RWPE1 (cell line): ENCODE measurements around the gene SP5.
"Not testable (repeated sequence)": the region's sequence is repeated elsewhere in the genome, so short reads cannot be mapped to it uniquely, and the experiment has no call there.

Experiments
- CTCF ChIA-PET: fragments of 350-600 bp; sonication (Branson Sonifier 250); formaldehyde crosslinking; extraction: SDS; loops from one replicate; lab custom pipeline; 2021; lab: Yijun Ruan, JAX
- POLR2A ChIA-PET: fragments of 400-600 bp; formaldehyde crosslinking; extraction: SDS; loops from one replicate; lab custom pipeline; 2020; ENCODE audit warnings: antibody characterized with exemption; ENCODE audit not compliant: low non-redundant PET; lab: Yijun Ruan, JAX
- DNase-seq: peaks from one replicate; pipeline ENCODE4 v3.0.0; 2012; ENCODE audit warnings: low spot score
- H3K27ac ChIP-seq: fragments of 450-650 bp; 2 replicates; pipeline ENCODE4 v1.5.1; 2017
- TF ChIP-seq, protein P1 (sequence below): fragments of 450-650 bp; conservative IDR thresholded peaks from 2 replicates; pipeline ENCODE4 v1.5.1; 2017; ENCODE audit warnings: low read depth, mild to moderate bottlenecking

The SP5 gene

DNA sequence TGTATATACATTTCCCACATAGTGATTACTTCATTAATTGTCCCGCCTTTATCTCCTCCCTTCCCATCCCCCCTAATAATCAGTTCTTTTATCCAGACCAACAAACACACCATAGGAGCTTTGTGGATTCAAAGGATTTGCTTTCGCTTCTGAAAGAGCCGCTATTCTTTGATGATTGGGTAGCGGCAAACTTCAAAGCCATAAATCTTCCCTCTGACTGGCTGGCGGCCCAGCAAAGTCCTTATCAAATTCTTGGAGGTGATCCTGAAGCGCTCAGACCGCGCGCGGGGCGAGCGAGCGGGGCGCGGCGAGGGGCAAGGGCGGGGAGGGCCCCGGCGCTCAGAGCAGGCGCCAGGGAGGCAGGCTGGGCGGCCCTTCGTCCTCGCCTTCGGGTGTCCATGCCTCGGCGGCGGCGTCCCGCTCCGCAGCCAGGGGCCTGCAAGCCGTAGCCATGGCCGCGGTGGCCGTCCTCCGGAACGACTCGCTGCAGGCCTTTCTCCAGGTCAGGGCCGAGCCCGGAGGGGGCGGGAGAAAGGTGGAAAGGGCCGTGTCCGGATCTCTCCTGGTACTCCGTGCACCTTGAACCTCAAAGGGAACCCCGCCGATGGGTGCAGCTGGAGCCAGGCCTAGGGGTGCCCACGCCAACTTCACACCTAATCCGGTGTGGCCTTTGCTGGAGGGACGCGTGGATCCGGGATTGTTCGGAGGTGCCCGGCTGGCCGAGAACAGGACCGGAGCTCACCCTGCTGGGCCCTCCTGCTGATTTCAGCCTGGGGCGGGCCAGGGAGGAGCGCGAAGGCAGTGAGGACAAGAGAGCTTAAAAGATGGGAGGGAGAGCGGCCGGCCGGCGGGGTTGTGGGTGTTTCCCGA lies at the start of gene SP5:
Gene SP5 (plus strand): TSS at position 276 of the 870 bp plus-strand sequence. CDS start 176 bp downstream, at position 452.
- peak within 1 kb of the TSS; percentile 26; the same call in 1 of the 2 replicates for H3K27ac ChIP-seq
- CTCF ChIA-PET: interaction anchor here (1.6 to 2.7 kb wide), 3 partner anchors 11 to 306 kb away, joined by 8 to 10 read pairs (median 8); no protein-coding TSS in a partner anchor
- POLR2A ChIA-PET: no interaction called here
- DNase-seq: peak; percentile 63
- TF ChIP-seq, protein P1, sequence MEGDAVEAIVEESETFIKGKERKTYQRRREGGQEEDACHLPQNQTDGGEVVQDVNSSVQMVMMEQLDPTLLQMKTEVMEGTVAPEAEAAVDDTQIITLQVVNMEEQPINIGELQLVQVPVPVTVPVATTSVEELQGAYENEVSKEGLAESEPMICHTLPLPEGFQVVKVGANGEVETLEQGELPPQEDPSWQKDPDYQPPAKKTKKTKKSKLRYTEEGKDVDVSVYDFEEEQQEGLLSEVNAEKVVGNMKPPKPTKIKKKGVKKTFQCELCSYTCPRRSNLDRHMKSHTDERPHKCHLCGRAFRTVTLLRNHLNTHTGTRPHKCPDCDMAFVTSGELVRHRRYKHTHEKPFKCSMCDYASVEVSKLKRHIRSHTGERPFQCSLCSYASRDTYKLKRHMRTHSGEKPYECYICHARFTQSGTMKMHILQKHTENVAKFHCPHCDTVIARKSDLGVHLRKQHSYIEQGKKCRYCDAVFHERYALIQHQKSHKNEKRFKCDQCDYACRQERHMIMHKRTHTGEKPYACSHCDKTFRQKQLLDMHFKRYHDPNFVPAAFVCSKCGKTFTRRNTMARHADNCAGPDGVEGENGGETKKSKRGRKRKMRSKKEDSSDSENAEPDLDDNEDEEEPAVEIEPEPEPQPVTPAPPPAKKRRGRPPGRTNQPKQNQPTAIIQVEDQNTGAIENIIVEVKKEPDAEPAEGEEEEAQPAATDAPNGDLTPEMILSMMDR: no peak

DNA sequence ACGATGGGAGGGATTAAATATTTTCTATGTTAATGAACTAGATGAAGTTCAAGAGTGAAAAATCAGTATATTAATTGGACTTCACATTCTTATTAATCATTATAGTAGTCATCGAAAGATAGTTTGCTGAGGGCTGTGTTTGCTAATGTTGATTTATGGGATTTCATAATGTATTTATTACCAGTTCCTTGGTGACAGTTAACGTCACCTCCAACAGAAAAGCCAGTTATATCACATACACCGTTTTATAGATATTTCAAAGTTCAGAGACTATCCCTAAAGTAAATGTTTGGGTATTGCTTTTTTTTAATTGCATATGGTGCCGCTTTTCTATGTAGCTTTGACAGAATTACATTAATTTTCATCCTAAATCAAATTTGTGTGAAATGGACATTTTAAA lies 49.4 kb upstream of the SP5 start:
- TF ChIP-seq, protein P1: no peak
- CTCF ChIA-PET: no interaction called here
- no peak for DNase-seq
- H3K27ac ChIP-seq: no peak overlapping the region
- POLR2A ChIA-PET: no interaction called here

DNA sequence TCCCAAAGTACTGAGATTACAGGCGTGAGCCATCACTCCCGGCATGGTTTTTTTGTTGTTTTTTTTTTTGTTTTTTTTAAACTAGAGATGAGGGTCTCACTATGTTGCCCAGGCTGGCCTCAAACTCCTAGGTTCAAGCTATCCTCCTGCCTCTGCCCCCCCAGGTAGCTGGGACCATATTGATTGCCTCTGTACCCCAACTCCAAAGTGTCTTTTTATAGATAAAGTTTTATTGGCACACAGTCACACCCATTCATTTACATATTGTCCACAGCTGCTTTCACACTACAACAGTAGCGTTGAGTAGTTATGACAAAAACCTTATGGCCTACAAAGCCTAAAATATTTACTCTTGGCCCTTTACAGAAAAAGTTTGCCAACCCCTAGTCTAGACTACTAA lies 45.2 kb upstream of the SP5 start:
- no peak overlapping the region for H3K27ac ChIP-seq

DNA sequence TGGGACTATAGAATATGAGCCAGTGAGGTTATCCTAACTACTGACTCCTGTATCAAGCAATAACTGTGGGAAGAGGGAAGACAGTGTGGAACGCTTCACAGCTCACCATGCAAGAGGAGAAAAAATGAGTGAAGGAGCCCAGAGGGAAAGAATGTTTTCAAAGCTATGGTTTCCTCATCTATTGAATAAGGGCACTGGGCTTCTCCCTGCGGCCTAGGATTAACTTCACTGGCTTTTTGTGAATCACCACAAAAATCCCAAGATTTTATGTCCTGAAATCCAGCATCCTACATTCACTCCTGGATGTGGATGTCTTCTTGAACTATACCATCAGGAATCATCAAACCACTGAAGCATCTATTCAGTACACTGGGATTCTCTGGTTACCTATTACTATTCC lies 44.5 kb upstream of the SP5 start:
- H3K27ac ChIP-seq: no peak overlapping the region
- POLR2A ChIA-PET: no interaction called here
- TF ChIP-seq, protein P1: no peak
- CTCF ChIA-PET: no interaction called here
- DNase-seq: no peak

More for the DNA sequence above, 45.2 kb upstream of the SP5 start:
- ChIA-PET POLR2A (no interaction called here), CTCF (no interaction called here)
- TF ChIP-seq, protein P1: no peak
- no peak for DNase-seq

DNA sequence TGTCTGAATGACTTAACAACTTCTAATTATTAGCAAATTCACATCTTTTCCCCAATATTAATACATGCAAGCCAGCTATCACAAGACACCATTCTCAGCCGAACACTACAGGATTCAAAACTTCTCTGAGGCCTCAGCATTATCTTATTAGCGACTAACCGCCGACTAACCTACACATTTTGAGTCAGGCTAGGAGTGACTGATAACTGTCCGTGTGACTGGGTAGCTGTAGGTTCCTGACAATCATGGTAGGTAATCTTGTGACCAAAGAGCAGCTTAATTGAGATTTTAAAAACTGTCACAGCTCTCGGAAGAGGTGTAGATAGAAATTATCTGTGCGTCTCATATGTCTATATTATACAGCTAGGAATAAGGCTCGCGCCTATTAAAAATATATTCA lies 44.1 kb upstream of the SP5 start:
- TF ChIP-seq, protein P1: no peak
- CTCF ChIA-PET: no interaction called here
- no peak overlapping the region for H3K27ac ChIP-seq
- POLR2A ChIA-PET: no interaction called here
- DNase-seq: no peak

DNA sequence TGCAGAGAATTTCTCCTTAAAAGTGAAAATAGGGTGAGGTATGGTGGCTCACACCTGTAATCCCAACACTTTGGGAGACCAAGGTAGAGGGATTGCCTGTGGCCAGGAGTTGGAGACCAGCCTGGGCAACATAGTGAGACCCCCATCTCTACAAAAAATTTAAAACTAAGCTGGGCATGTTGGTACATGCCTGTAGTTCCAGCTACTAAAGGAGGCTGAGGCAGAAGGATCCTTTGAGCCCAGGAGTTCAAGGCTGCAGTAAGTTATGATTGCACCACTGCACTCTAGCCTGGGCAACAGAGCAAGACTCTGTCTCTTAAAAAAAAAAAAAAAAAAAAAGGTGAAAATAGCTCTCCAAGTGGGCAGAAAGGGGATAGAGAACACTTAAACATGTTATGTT lies 40.9 kb upstream of the SP5 start:
- H3K27ac ChIP-seq, DNase-seq, CTCF ChIA-PET: not testable (repeated sequence)
- POLR2A ChIA-PET: interaction anchor here (0.6 kb wide), 1 partner anchor 905 kb away, joined by 8 read pairs; no protein-coding TSS in a partner anchor

DNA sequence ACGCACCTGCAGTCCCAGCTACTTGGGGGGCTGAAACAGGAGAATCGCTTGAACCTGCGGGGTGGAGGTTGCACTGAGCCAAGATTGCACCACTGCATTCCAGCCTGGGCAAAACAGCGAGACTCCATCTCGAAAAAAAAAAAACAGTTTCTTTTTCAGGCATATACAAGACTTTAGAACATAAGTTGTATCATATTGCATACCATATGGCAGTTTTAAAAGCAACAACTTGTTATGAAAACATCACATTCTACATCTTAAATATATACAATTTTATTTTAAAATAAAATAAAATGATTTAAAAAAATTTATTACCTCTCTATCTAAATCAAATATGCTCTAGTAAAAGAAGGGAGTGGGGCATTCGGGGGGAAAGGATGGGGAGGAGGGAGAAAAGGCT lies 39.4 kb upstream of the SP5 start:
- H3K27ac ChIP-seq: no peak overlapping the region
- ChIA-PET POLR2A (no interaction called here), CTCF (interaction anchor here (0.6 kb wide), 1 partner anchor 20 kb away, joined by 6 read pairs; no protein-coding TSS in a partner anchor)
- DNase-seq: no peak
- TF ChIP-seq, protein P1: no peak
